GM04503 (cell line): ENCODE measurements around the gene CELF3.
"Not testable (repeated sequence)": the region's sequence is repeated elsewhere in the genome, so short reads cannot be mapped to it uniquely, and the experiment has no call there.

Experiments used
- DNase-seq: peaks from one replicate; pipeline ENCODE4 v3.0.0-alpha.2; 2012; ENCODE audit warnings: low read depth

Gene CELF3

GRCh38 chr1:151703813-151704212 lies 12.8 kb downstream of the CELF3 start:
- no peak for DNase-seq

GRCh38 chr1:151702936-151703335 lies 13.7 kb downstream of the CELF3 start:
- DNase-seq, result no peak

GRCh38 chr1:151701515-151701914 lies 15.1 kb downstream of the CELF3 start:
- no peak for DNase-seq

DNA sequence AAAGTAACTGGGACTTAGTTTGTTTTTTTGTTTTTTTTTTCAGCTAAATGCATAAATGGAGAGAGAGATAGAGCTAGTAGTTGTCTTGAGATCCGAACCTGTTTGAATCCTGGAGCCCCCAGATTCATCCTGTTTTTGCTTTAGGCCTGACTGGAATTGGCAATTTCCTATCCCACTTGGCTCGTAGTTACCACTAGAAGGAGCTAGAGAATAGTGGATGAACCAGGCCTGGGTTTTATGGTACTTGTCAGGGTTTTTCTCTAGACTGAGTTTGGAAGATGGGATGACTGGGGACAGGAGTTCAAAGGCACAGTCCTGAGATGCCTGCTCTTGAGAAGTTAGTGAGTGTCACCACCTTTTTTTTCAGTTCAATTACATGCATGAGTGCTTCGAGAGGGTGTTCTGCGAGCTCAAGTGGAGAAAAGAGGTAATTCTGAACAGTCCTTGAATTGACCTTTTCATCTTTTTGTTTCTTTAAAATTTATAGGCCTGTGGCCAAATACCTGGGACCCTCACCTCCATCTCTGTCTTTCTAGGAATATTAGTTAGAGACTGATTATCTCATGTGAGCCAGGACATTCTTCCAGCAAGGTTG lies 23.4 kb downstream of the CELF3 start:
- no peak for DNase-seq

- no peak for DNase-seq
Observed at GRCh38 chr1:151692226-151692625, 24.4 kb downstream of the CELF3 start.

DNA sequence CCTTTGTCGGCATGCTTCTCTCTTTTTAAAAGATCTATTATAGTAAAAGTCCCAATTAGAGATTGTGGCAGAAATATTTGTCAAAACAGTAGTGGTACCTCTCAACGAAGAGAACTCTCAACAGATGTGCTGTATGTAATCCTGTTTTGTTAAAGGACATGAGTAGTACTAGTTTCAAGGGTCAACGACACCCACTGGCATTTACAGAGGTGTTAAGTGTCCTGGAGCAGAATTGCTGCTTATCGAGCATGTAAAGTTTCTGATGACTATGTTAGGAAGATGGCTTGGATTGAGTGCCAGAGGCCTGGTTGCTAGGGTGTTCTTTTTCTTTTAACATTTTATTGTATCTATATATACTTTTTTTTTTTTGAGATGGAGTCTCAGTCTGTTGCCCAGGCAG lies 27.1 kb downstream of the CELF3 start:
- no peak for DNase-seq

DNA sequence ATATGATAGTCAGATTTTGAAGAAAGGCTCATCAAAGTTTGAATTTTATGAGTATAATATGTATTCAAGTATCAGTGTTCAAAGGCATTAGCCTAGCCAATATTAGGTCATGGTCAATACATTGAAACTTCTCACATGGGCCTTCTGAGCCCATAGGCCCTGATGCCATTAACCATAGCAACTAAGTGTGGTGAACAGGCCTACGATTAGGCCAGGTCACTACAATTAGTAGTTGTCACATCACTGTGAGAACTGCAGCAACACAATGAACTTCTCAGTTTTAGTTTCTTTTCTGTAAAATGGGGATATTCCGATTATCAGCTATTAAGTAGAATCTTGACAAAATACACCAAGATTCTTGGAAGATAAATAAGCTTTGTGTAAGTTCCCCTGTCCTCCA lies 30.0 kb downstream of the CELF3 start:
- DNase-seq, result no peak

DNA sequence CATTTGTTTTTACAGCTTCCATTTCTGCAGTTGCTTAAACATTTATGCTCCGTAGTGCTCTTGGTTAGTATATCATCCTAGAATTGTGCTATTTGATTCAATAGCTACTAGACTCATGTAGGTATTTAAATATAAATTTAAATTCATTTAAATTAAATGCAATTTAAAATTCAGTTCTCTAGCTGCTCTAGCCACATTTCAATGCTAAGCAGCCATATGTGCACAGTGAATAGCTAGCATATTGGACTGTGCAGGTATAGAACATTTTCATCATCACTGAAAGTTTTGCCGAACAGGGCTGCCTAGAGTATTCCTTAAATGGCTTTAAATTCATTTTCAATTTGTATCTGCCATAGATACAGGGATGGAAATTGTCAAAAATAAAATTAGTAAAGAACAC lies 32.5 kb downstream of the CELF3 start:
- DNase-seq, result no peak

DNA sequence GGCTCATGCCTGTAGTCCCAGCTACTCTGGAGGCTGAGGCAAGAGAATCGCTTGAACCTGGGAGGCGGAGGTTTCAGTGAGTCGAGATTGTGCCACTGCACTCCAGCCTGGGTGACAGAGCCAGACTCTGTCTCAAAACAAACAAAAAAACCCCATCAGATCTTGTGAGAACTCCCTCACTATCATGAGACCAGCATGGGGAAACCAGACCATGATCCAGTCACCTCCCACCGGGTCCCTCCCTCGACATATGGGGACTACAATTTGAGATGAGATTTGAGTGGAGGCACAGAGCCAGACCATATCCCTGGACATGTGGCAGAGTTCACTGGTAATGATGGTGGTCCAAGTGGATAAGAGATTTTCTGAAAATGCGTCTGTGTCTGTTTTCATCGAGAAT lies 33.7 kb downstream of the CELF3 start:
- not testable (repeated sequence) for DNase-seq

- no peak for DNase-seq
Observed at GRCh38 chr1:151681923-151682322, 34.7 kb downstream of the CELF3 start.

GRCh38 chr1:151680826-151681225 lies 35.8 kb downstream of the CELF3 start:
- peak; percentile 43 for DNase-seq

DNA sequence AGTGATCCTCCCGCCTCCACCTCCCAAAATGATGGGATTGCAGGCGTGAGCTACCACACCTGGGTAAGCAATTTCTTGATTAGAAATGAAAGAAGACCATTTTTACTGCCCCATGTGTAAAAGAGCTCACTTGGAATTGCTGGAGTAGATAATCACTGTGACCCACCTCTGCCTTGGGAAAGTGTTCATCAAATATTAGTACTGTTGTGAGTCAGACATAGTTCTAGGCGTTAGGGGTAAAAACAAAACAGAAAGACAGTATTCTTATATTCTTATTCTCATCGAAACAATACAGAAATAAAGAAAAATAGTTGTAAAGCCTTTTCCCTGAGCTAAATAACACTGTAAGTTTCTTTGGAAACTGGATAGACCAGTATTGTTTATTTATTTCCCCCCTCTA lies 36.2 kb downstream of the CELF3 start:
- no peak for DNase-seq

DNA sequence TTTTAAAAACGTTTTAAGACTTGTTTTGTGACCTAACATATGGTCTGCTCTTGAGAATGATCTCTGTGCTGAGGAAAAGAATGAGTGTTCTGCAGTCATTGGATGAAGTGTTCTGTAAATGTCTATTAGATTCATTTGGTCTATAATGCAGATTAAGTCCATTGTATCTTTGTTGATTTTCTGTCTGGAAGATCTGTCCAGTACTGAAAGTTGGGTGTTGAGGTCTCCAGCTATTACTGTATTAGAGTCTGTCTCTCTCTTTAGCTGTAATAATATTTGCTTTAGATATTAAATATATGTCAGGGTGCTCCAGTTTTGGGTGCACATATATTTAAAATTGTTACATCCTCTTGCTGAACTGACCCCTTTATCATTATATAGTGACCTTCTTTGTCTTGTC lies 43.2 kb downstream of the CELF3 start:
- DNase-seq, result no peak

DNA sequence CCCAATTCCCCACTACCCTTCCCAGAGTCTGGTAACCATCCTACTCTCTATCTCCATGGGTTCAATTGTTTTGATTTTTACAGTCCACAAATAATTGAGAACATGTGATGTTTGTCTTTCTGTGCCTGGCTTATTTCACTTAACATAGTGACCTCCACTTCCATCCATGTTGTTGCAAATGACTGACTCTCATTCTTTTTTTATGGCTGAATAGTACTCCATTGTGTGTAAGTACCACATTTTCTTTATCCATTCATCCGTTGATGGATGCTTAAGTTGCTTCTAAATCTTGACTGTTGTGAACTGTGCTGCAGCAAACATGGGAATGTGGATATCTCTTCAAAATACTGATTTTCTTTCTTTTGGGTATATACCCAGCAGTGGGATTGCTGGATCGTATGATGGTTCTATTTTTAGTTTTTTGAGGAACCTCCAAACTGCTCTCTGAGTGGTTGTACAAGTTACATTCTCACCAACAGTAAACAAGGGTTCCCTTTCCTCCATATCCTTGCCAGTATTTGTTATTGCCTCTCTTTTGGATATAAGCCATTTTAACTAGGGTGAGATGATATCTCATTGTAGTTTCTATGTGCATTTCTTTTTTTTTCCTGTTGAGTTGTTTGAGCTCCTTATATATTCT lies 46.4 kb downstream of the CELF3 start:
- not testable (repeated sequence) for DNase-seq

- DNase-seq, result no peak
Observed at GRCh38 chr1:151668090-151668489, 48.5 kb downstream of the CELF3 start.

- no peak for DNase-seq
Observed at GRCh38 chr1:151661751-151662150, 54.9 kb downstream of the CELF3 start.

DNA sequence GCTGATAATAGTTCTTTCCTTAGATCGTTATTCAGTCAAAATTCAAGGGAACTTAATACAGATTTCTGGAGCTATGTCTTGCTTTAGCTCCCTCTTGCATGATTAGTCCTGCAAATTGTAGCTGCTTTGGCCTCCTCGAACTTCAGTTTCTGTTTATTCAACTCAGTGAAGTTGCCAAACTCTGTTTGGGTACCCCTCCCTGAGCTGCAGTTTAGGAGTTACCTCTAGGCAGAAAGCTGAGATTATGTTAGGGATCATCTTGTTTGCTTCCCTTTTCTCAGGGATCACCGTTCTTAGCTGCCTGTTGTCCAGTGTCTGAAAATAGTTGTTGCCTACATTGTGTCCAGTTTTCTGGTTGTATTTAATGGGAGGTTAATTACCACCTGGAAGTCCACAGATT lies 61.2 kb downstream of the CELF3 start:
- DNase-seq, result no peak

- DNase-seq, result no peak
Observed at GRCh38 chr1:151653397-151653796, 63.2 kb downstream of the CELF3 start.
